Gastrocnemius medialis (tissue), 4 donors: ENCODE data around the gene PLCB1. TPM values are rescaled to one million over a fixed set of nuclear protein-coding genes. Genes with fewer than 3 reads are reported as not detected.
"Not testable (repeated sequence)": the region's sequence is repeated elsewhere in the genome, so short reads cannot be mapped to it uniquely, and the experiment has no call there.

Experiments
- ATAC-seq, 2 donors: fragments of 150-250 bp; one replicate each; pipeline ENCODE4 v1.9.1; 2016
- DNase-seq, 2 donors: peaks; one replicate each; pipeline ENCODE4 v3.0.0-alpha.2; 2019
- H3K27ac ChIP-seq, 4 donors: fragments of 200-600 bp; sonication (generic); 1 replicate in 1 of 4; 2 replicates in 3 of 4; pipeline ENCODE4 v1.5.1; 2016 to 2018; ENCODE audit warnings: mild to moderate bottlenecking in 2 of 4, moderate library complexity in 1 of 4
- H3K27me3 ChIP-seq, 3 donors: fragments of 200-600 bp; sonication (generic) in 2 of 3; 1 replicate in 1 of 3; 2 replicates in 2 of 3; pipeline versions ENCODE4 v1.5.1 to v1.6.0; 2016 to 2019; ENCODE audit warnings: mild to moderate bottlenecking in 1 of 3, moderate library complexity in 1 of 3
- H3K36me3 ChIP-seq, 2 donors: fragments of 200-600 bp; sonication (generic) in 1 of 2; one replicate each; pipeline ENCODE4 v1.5.1; 2017 to 2018
- H3K4me1 ChIP-seq, 2 donors: fragments of 200-600 bp; sonication (generic) in 1 of 2; one replicate each; pipeline ENCODE4 v1.5.1; 2016 to 2017; ENCODE audit warnings: mild to moderate bottlenecking in 2 of 2
- H3K4me3 ChIP-seq, 4 donors: fragments of 200-600 bp; sonication (generic) in 3 of 4; 1 replicate in 1 of 4; 2 replicates in 3 of 4; pipeline ENCODE4 v1.5.1; 2016 to 2019; ENCODE audit warnings: mild to moderate bottlenecking in 2 of 4
- H3K9me3 ChIP-seq, 3 donors: fragments of 200-600 bp; sonication (generic) in 2 of 3; 1 replicate in 1 of 3; 2 replicates in 2 of 3; pipeline ENCODE4 v1.5.1; 2016 to 2019
- CTCF ChIP-seq, 5 experiments: fragments of 450-650 bp in 3 of 5; fragments of 200-600 bp in 2 of 5; sonication (generic) in 2 of 5; IDR thresholded peaks in 4 of 5; conservative IDR thresholded peaks in 1 of 5; 1 replicate in 4 of 5; 2 replicates in 1 of 5; pipeline ENCODE4 v1.5.1; 2016 to 2019; ENCODE audit warnings: antibody characterized with exemption in 5 of 5, mild to moderate bottlenecking in 3 of 5, moderate library complexity in 3 of 5
- POLR2A ChIP-seq, 2 donors: fragments of 450-650 bp; IDR thresholded peaks; one replicate each; pipeline ENCODE4 v1.6.1; 2017; ENCODE audit warnings: antibody characterized with exemption in 2 of 2, mild to moderate bottlenecking in 2 of 2, moderate library complexity in 2 of 2
- in situ Hi-C, 4 donors: fragments of 200-750 bp; cut with MboI; loops; one replicate each; pipeline versions ENCODE4 v1.15.0 to v1.8.0; 2017; ENCODE audit warnings: low sequenced_read_pairs in 4 of 4
- intact Hi-C: fragments of 100-400 bp; cut with DNase I; formaldehyde crosslinking; loops from one replicate; pipeline ENCODE4 v1.15.1; 2023; ENCODE audit warnings: low total_unique reads
- total RNA-seq, 4 donors: library from RNA; depleted of rRNA; stranded (reverse); fragments of >200 nt; gene quantifications; one replicate each; pipeline versions ENCODE4 v1.1.0 to v1.2.3, GENCODE V29; 2016

Gene PLCB1
- total RNA-seq, 4 donors from 2014 or later, result 4.1 to 10.0 (median 7.6) TPM

DNA sequence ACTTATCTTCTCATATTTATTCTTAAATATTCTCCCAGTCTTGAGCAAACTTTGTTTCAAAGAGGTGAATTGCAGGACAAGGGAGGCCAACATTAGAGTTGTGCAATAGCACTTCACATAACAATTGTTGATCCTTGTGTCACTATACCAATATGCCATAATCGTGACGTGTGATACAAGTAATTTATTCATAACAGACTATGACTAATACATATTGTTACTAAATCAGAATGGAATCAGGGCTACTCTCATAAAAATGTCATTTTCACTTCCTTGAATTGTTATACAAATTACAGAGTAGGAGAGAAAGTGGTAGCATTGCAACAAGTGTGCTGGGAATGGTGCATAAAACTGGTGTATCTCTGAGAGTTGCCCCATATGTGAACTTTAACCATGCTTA is 37.2 kb upstream of the PLCB1 start:
- in situ Hi-C loops, result no loop called here
- intact Hi-C loops, result no loop called here
- Histone ChIP-seq H3K27ac (no peak overlapping the region), H3K4me3 (no peak overlapping the region), H3K27me3 (no peaks in the 10 kb centered on the region), H3K9me3 (no peaks in the 10 kb centered on the region), H3K36me3 (no peaks in the 10 kb centered on the region), H3K4me1 (no peaks in the 10 kb centered on the region)
- no peak for DNase-seq
- ATAC-seq, result no peak
- no peak for TF ChIP-seq CTCF (IDR thresholded peaks at IDR 0.05 in 4 of 5, conservative IDR thresholded peaks at IDR 0.05 in 1 of 5)
- TF ChIP-seq POLR2A (IDR thresholded peaks at IDR 0.05), result no peak

GRCh38 chr20:8095648-8096572 is 36.2 kb upstream of the PLCB1 start:
- Histone ChIP-seq H3K4me1 (no peaks in the 10 kb centered on the region), H3K4me3 (no peak overlapping the region), H3K36me3 (no peaks in the 10 kb centered on the region), H3K27ac (no peak overlapping the region), H3K27me3 (no peaks in the 10 kb centered on the region), H3K9me3 (no peaks in the 10 kb centered on the region)
- DNase-seq, result no peak
- TF ChIP-seq POLR2A (IDR thresholded peaks at IDR 0.05) (no peak), CTCF (IDR thresholded peaks at IDR 0.05 in 4 of 5, conservative IDR thresholded peaks at IDR 0.05 in 1 of 5) (no peak)
- intact Hi-C loops (no loop called here), in situ Hi-C loops (no loop called here)
- ATAC-seq, result no peak

GRCh38 chr20:8097307-8097706 is 34.8 kb upstream of the PLCB1 start:
- in situ Hi-C loops, result no loop called here

GRCh38 chr20:8104252-8104651 is 27.8 kb upstream of the PLCB1 start:
- Histone ChIP-seq H3K27ac (no peak overlapping the region), H3K27me3 (no peaks in the 10 kb centered on the region), H3K9me3 (no peaks in the 10 kb centered on the region), H3K36me3 (no peaks in the 10 kb centered on the region), H3K4me1 (no peaks in the 10 kb centered on the region), H3K4me3 (no peak overlapping the region)
- DNase-seq, result no peak
- in situ Hi-C loops, result no loop called here
- intact Hi-C loops, result no loop called here
- no peak for ATAC-seq
- TF ChIP-seq POLR2A (IDR thresholded peaks at IDR 0.05) (no peak), CTCF (IDR thresholded peaks at IDR 0.05 in 4 of 5, conservative IDR thresholded peaks at IDR 0.05 in 1 of 5) (no peak)

More at GRCh38 chr20:8097307-8097706, 34.8 kb upstream of the PLCB1 start:
- DNase-seq (no peak), ATAC-seq (no peak)
- no peak for TF ChIP-seq CTCF (IDR thresholded peaks at IDR 0.05 in 4 of 5, conservative IDR thresholded peaks at IDR 0.05 in 1 of 5)
- no peak for TF ChIP-seq POLR2A (IDR thresholded peaks at IDR 0.05)
- no peaks in the 10 kb centered on the region for H3K27me3 ChIP-seq
- H3K27ac ChIP-seq, result no peak overlapping the region
- no peak overlapping the region for H3K4me3 ChIP-seq
- no peaks in the 10 kb centered on the region for H3K4me1 ChIP-seq
- intact Hi-C loops, result no loop called here
- no peaks in the 10 kb centered on the region for H3K36me3 ChIP-seq
- H3K9me3 ChIP-seq, result no peaks in the 10 kb centered on the region

GRCh38 chr20:8114612-8115011 is 17.5 kb upstream of the PLCB1 start:
- H3K27me3 ChIP-seq, intact Hi-C loops, H3K27ac ChIP-seq, DNase-seq, H3K36me3 ChIP-seq, H3K4me3 ChIP-seq, in situ Hi-C loops, H3K4me1 ChIP-seq, ATAC-seq, H3K9me3 ChIP-seq: not testable (repeated sequence)
